SIG-M5 treated with dmso at 0.1 percent for 504 hours (cell line): ENCODE data around the gene TXNRD2.
"Not testable (repeated sequence)": the region's sequence is repeated elsewhere in the genome, so short reads cannot be mapped to it uniquely, and the experiment has no call there.

Experiments used
- DNase-seq: peaks from one replicate; lab custom pipeline; 2025; ENCODE audit not compliant: unreplicated experiment; lab: John Stamatoyannopoulos, UW

The TXNRD2 gene

DNA sequence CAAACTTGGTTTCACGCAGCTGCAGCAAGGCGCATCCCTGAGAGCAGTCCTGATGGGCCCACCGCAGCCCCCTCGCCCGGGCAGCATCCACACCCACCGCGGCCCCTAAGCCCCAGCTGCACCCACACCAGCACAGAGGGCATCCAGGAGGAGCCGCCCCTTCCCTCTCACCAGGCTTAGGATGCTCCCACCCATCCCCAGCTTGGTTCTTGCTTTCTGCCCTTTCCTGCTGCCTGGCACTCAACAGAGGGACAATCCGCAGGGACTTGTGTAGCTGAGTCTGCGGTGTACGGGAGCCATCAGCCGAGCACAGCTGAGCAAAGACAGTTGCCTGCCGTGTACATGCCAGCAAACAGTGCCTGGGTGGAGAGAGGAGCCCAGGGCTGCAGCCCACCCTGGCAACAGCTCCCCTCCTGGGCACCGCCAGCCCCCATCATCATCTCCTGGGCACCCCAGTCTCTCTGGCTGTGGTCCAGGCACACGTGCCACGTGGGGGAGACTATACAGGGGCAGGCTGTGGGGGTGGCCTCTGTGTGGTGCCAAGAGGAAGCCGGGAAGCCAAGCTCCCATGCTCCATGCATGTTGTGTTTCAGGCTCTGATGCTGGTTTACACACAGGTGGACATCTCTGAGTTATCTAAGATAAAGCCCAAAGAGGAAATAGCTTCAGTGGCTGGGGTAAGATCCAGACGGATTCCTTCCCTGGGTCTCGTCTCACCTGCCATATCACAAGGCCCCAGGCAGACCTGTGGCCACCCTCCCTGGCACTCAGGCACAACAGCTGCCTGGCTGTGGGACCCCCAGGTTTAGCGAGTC is 50.9 kb downstream of the TXNRD2 start:
- no peak for DNase-seq

DNA sequence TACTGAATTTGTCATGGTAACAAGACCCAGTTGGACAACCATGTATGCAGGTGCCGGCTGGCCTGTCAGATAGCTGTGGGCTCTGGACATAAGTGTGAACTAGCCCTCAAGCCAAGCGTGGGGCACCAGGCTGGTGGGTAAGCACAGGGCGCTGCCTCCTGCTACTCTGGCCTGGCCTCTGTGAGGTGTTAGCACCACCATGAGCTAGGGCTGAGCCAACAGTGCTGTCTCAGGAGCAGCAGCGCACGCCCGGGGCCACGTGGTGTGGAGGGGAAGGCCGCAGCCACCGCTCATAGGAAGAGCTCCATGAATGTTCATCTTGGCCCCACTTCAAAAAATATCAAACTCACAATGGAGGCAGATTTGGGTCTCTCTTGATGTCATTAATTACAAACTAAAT is 51.7 kb downstream of the TXNRD2 start:
- DNase-seq, result no peak

DNA sequence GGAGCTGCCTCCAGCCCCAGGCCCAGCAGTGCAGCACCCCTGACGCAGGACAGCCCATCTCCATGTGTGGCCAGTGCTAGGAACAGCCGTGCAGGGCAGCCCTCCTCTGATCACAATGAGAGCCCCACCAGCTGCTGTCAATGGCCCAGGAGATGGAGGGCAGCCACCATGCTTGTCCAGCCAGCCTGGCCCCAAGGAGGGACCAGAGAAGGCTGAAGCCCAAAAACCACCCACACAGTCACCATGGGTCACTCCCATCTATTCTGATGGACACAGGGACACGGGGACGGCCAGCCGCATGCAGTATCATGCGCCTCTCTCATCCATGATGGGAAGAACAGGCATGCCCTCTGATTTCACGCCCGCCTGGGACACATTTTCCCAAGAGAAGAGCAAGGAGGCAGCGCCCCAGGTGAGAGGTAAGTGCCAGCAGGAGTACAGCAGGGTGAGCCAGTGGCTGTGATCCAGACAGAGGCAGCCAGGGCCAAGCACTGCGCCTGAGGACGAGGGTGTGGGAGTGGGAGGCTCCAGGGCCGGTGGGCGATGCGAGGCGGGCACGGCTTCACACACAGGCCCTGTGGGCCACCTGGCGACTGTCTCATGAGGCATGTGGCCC is 53.4 kb downstream of the TXNRD2 start:
- no peak for DNase-seq

DNA sequence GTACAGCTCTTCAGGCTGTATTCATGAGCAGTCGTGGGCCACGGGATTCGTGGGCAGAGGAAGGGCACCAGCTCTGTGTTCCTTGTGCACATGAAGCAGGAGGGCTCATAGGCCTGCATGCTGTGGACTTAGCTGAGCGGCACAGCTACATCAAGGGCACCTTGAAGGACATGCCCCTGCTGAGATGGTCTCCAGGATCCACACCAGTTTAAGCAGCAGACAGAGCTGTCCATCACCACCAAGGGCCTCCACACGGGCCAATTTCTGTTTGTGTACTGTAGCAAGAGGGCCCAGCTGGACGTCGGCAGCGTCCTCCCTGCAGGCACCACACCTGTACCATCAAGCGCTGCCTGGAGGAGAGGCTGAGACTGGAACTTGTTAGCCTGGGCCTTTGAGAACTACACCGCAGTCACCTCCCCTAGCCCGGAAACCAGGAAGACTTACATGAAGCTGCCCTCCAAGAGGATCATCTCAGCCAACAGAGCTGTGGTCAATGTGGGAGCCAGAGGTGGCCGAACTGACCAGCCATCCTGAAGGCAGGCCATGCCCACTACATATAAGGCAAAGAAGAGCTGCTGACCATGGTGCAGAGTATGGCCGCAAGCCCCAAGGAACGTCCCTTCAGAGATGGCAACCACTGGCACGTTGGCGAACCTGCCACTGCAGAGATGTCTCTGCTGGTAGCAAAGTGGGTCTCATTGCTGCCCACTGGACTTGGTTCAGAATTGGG is 54.2 kb downstream of the TXNRD2 start:
- DNase-seq, result no peak

DNA sequence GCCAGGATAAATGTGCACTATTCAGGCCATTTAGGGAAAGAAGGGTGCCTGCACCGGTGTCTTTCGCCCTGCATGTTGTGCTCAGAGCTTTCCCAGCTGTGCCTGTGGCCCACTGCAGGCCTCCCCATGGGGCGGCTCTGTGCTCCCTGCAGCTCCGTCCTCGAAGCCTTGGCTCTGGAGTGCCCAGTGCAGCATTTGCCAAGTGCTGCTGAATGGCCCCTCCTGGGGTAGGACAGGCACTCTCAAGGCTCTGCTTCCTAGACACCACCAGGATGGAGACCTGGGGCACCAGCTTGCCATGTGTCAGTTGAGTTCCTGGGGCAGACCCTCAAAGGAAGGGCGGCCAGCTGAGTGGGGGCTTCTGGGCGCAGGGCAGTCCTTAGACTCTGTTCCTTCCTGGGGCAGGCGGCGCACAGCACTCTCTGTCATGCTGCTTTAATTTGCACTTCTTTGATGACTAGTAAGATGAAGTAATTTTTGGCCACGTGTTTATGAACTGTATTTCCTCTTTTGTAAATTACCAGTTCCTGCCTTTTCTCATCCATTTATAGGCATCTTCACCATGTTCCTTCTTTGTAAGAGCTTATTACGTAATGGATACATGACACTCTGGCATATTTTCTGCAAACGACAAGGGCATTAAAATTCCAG is 54.9 kb downstream of the TXNRD2 start:
- DNase-seq, result peak; percentile 99

DNA sequence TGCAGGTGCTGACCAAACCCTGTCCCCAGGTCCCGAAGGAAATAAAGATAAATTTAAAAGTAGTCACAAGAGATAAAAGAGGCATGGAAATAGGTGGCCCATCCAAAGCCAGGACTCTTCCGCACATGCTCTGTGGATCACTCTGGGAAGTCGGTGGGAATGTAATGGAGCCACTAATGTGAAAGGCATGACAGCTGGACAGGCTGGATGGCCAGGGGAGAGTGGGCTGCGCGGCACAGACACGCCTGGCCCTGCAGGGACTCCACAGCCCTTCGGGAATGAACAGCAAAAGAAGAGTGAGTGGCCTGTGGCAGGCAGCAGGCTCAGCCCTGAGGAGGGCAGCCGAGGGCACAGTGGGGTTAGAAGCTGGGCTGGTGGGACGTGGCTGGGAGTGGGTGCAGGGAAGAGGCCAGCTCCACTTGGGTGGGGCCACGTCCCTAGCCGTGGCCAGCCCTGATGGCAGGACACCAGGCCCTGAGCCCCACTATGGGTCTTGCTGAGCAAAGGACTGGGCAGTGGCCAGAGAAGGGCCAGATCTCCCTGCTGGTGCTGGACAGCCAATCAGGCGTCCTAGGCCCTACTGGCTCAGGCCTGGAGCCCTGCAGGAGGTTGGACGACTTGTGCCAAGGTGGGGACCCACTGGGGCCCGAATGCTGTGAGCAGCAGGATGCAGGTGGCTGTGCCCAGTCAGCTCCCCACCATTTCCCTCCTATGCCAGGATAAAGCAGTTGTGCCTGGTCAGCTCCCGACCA is 55.6 kb downstream of the TXNRD2 start:
- DNase-seq, result no peak

DNA sequence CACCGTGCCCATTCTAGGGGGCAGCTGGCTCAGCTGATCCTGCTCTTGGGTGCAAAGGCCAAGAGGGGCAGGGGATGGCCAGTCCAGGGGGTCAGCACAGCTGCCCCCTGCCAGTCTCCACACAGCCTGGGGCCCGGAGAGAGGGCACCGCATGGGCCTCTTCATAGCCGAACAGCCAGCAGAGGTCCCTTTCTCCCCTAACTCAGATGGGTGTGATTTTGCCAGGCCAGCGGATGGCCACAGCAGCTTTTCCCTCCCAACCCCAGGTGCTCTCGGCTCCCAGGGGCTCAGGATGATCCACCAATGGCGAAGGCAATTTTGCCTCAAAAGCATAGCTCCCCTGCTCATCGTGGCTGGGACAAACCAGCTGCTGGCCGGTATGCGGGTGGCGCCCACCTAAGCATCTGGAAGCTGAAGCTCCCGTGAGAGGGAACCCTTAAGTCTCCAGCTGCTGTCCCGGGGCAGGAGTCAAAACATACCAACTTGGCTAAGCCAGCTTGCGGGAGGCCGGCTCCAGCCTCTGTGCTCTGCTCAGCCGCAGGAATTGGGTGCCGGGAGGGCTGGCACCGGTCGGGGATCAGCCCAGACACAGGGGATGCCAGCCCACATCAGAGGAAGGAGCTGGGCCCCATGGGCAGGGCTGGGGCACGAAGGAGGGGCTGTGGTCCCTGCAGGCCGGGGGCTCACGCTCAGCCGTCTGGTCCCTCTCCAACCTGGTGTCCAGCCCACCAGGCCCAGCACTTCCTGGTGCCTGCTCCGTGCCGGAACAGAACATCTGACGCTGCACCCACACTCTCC is 56.5 kb downstream of the TXNRD2 start:
- no peak for DNase-seq

DNA sequence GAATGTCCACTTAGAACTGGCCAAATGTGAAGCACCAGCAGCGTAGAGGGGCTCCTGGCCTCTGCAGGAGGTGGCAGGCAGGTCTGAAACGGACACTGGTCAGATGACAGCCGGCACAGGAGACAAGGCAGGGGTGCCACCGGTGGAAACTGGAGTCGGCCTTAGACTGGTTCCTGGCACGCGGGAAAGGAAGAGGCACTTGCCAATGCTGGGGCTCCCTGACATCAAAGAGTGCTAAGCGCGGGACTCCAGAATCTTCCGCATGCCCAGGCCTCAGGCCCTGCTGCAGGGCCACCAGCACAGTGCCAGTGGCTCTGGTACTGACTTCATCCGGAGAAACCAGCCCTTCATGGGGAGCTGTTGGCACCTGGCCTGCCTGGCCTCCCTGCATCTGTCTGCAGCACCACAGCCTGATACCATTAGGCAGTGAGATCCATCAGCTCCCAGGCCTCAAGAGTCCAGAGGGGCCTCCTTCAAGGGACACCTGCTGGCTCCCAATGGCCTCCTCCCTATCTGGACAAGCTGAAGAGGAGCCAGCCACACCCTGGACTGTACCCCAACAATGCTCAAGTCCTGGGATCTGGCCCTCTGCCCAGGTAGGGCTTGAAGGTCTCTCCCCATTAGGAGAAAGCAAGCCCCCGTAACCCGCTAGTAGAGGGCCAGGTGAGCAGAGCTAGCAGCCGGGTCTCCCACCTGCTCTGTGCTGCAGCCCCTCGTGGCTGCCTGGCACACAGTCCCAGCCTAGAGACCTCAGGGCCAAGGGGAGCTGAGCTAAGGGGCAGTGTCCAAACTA is 57.3 kb downstream of the TXNRD2 start:
- DNase-seq, result no peak

DNA sequence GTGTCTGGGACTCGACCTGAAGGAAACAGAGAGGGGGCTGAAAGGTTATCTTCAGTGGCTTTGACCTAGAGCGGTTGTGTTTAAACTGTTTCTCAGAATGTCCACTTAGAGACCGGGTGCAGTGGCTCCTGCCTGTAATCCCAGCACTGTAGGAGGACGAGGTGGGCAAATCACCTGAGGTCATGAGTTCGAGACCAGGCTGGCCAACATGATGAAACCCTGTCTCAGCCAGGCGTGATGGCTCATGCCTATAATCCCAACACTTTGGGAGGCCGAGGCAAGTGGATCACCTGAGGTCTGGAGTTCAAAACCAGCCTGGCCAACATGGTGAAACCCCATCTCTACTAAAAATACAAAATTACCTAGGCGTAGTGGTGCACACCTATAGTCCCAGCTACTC is 58.2 kb downstream of the TXNRD2 start:
- DNase-seq, result not testable (repeated sequence)

DNA sequence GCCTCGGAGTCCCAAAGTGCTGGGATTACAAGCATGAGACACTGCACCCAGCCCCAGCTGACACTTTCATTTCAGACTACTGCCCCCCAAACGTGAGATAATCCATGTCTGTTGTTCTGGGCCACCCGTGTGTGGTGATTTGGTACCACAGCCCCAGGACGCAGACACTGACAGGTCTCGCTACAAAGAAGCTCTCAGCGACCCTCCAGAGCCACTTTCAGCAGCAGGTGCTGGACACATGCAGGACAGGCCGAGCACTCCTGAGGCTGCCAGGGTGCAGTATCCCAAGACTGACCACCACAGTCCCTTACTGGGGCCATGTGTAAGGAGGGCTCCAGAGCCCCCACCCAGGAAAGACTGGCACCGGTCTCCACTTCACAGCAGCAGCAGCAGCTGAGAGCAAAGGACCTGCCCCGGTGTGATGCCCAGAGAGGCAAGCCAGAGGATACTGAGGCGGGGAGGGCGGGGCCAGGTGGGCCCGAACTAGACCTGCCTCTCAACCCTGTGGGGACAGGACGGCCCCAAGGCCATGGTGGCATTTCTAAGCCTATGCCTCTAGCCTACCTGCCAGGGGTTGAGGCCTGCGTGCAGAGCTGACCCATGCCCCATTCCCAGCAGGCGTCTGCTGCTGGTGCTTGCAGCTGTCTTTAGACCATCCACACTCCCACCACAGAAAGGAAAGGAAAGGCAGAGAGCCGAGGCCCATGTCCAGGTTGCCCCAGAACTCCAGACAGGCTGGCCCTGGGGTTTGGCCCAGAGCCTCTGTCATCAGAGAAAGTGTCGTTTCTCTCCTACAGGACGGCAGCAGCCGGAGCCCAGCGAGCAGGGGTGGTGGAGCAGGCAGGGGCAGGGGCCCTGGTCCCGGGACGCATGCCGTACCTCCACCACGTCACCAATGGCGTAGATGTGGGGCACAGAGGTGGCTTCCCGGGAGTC is 58.9 kb downstream of the TXNRD2 start:
- DNase-seq, result no peak

DNA sequence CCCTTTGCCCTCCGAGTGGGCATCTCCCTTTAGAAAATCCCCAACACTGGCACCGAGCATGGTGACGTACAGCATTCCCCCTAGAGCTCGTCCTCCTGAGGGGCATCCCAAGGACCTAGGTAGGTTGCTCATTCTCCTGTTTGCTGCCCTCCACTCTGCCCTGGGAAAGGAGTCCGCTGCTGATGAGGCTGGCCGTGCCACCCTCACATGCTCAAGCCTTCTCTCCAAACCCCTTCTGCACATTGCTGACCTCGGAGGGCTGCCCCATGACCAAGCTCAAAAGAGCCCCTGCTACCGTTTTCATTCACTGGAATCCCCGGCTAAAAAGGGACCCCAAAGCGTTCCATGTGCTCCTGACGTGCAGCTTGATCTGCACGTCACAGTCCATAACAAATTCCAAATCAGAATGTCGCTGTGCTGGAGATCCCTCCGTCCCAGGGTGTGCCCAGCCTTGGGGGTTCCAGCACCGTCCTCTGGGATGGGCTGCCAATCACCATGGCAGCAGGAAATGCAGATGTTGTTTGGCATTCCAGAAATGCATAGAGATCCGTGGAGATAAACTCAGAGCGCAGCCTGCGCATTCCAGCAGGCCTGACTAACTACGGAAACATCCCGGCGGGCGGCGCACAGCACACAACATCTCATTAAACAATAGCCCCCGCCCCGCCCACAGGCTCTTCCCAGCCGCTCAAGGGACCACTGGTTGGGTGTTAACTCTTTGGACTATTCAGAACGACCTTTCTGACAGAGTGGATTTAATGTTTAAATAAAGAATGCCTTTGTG is 60.6 kb downstream of the TXNRD2 start:
- peak; percentile 29 for DNase-seq

DNA sequence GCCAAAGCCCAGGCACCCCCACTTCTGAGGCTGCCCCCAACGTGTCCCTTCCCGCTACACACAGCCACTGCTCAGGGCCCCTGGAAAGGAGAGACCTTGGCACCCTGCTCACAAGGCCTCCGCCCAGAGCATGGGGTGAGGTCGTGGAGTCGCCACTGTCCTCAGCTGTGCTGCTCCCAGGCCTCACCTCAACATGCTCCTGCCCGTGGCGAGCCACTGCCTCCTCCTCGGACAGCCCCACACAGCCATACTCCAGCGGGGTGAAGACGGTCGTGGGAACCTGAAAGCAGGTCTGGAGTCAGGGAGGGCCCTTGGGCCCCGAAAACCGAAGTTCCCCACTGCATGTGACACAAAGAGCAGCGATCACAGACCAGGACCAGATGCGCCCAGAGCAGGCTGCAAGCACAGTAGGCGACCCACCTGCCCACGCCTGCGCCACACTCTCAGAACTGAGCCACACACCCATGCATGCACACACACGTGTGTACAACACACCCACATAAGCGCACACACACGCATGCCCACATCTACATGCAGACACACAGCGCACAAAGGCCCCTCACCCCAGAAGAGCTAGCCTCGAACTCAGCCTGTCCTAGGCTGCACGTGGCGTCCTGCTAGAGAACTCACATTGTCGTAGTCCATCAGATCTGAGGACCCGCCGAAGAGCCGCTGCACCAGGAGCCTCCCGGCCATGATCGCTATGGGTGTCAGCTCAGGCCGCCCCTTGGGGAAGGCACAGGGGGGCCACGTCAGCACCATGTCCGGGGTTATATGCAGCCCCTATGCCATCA is 61.4 kb downstream of the TXNRD2 start:
- DNase-seq, result no peak

DNA sequence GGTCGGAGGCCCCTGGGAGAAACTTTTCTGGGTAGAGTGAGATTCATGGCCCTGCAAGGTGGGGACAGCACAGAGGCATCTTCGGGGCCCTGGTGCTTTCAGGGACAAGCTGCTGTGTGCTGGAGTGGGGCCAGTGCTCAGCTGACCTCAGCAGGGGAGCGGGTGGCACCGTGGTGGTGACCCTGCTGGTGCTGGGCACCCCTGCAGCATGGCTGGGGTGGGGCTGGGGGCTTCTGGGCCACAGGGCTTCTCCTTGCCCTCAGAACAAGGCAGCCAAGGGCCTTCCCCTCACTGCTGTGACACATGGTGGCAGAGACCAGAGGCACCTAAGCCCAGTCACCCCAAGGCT is 62.0 kb downstream of the TXNRD2 start:
- DNase-seq, result no peak

DNA sequence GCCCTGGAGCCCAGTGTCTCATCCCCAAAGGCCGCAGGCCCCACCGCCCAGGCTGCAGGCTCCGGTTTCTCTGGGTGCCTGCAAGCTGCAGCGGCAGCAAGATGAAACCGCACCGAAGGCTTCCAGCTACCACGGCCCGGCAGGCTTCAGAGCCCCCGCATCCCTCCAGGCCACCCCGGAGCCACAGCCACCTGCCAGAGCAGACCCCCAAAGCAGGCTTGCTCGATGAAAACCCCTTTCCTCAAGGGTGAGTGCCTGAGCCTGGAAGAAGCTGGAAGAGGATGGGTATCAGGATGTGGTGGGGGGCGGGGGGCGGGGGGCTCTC is 62.4 kb downstream of the TXNRD2 start:
- DNase-seq, result no peak

DNA sequence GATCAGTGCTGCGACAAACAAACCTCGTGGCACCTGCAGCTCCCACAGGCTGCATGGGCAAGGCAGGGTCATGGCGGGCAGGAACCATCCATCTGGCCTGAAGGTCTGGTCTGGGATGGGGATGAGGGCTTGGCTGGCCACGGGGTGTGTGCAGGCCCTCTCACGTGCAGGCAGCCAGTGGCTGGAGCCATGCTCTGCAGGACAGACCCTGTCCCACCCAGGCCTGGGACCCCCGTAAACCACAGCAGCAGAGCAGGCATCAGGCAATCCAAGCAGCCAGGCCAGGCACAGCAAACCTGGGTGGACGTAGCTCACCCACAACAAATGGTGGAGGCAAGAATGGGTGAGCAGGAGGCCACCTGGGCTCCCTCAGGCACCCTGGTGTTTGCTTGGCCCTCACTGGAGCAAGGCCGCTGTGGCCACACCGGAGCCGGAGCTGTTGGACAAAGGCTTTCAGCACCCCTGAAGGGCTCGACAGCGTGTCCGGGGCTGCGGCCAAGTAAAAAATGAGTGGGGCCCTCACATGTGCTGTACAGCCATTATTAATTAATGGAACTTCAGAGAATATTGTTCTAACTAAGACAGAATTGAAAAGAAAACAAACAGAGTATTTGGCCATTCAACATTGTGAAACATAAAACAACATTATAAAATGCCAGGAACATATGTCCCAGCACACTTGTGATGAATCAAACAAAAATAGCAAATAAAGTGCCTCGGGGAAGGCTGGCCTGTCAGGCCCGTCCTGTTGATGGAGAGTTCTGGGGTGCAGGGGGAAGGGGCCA is 63.0 kb downstream of the TXNRD2 start:
- no peak for DNase-seq
